Measurements from ENCODE around the gene ARHGEF3. TPM values are rescaled to one million over a fixed set of nuclear protein-coding genes. Genes with fewer than 3 reads are reported as not detected.

The ARHGEF3 gene
- total and polyA plus RNA-seq, 5 donors from 2014 or later: 87.8 to 137 (median 103) TPM

GRCh38 chr3:56764184-56764583 lies 37.6 kb downstream of the ARHGEF3 start:
- H3K27me3 Mint-ChIP-seq: no peaks in the 10 kb centered on the region
- no peak for DNase-seq

GRCh38 chr3:56763233-56763632 lies 38.5 kb downstream of the ARHGEF3 start:
- Histone ChIP-seq H3K4me3 (ENCODE audit: low read depth, low read length) (no peak overlapping the region), H3K36me3 (ENCODE audit: control insufficient read depth, insufficient read depth, low read length) (peaks cover 39% of the 10 kb centered on the region), H3K27ac (ENCODE audit: insufficient read depth, low read length, poor library complexity, severe bottlenecking) (no peak overlapping the region), H3K4me1 (ENCODE audit: control insufficient read depth, insufficient read depth, low read length, poor library complexity, severe bottlenecking) (peaks cover 21% of the 10 kb centered on the region), H3K9me3 (ENCODE audit: control insufficient read depth in 2 of 2, low read length in 2 of 2) (no peaks in the 10 kb centered on the region), H3K27me3 (ENCODE audit: control insufficient read depth, insufficient read depth, low read length) (no peaks in the 10 kb centered on the region)
- Mint-ChIP-seq H3K27ac (peak overlapping the region in 2 of 3 donors; percentile 55 to 76), H3K27me3 (no peaks in the 10 kb centered on the region), H3K4me1 (peaks cover 33 to 88% (median 63%) of the 10 kb centered on the region in 4 donors), H3K9me3 (no peaks in the 10 kb centered on the region), H3K4me3 (no peak overlapping the region), H3K36me3 (peaks cover 68% of the 10 kb centered on the region)
- DNase-seq (no peak), ATAC-seq (ENCODE audit: low read depth in 2 of 2) (no peak)

More at GRCh38 chr3:56764184-56764583, 37.6 kb downstream of the ARHGEF3 start:
- H3K36me3 ChIP-seq (ENCODE audit: control insufficient read depth, insufficient read depth, low read length): peaks cover 42% of the 10 kb centered on the region
- H3K4me1 ChIP-seq (ENCODE audit: control insufficient read depth, insufficient read depth, low read length, poor library complexity, severe bottlenecking): peaks cover 14% of the 10 kb centered on the region
- Mint-ChIP-seq H3K36me3 (peaks cover 71% of the 10 kb centered on the region), H3K4me3 (no peak overlapping the region), H3K27ac (peak overlapping the region in 1 of 3 donors; percentile 62), H3K9me3 (no peaks in the 10 kb centered on the region), H3K4me1 (peaks cover 35 to 87% (median 63%) of the 10 kb centered on the region in 4 donors)
- no peaks in the 10 kb centered on the region for H3K9me3 ChIP-seq (ENCODE audit: control insufficient read depth in 2 of 2, low read length in 2 of 2)
- no peaks in the 10 kb centered on the region for H3K27me3 ChIP-seq (ENCODE audit: control insufficient read depth, insufficient read depth, low read length)
- H3K27ac ChIP-seq (ENCODE audit: insufficient read depth, low read length, poor library complexity, severe bottlenecking): peak overlapping the region; percentile 42
- H3K4me3 ChIP-seq (ENCODE audit: low read depth, low read length): no peak overlapping the region
- ATAC-seq (ENCODE audit: low read depth in 2 of 2): no peak

GRCh38 chr3:56762718-56763117 lies 39.0 kb downstream of the ARHGEF3 start:
- ATAC-seq (ENCODE audit: low read depth in 2 of 2) (no peak), DNase-seq (no peak)
- peaks cover 21% of the 10 kb centered on the region for H3K4me1 ChIP-seq (ENCODE audit: control insufficient read depth, insufficient read depth, low read length, poor library complexity, severe bottlenecking)
- H3K27me3 ChIP-seq (ENCODE audit: control insufficient read depth, insufficient read depth, low read length): no peaks in the 10 kb centered on the region
- Mint-ChIP-seq H3K4me3 (peak overlapping the region in 1 of 4 donors; percentile 26), H3K36me3 (peaks cover 68% of the 10 kb centered on the region), H3K27ac (peak overlapping the region; percentile 17 to 94 (median 76)), H3K27me3 (no peaks in the 10 kb centered on the region), H3K9me3 (no peaks in the 10 kb centered on the region), H3K4me1 (peaks cover 33 to 88% (median 62%) of the 10 kb centered on the region in 4 donors)
- no peaks in the 10 kb centered on the region for H3K9me3 ChIP-seq (ENCODE audit: control insufficient read depth in 2 of 2, low read length in 2 of 2)
- no peak overlapping the region for H3K27ac ChIP-seq (ENCODE audit: insufficient read depth, low read length, poor library complexity, severe bottlenecking)
- no peak overlapping the region for H3K4me3 ChIP-seq (ENCODE audit: low read depth, low read length)
- peaks cover 39% of the 10 kb centered on the region for H3K36me3 ChIP-seq (ENCODE audit: control insufficient read depth, insufficient read depth, low read length)

GRCh38 chr3:56761887-56762651 lies 39.7 kb downstream of the ARHGEF3 start:
- H3K4me3 Mint-ChIP-seq: peak overlapping the region in 1 of 4 donors; percentile 26
- no peak for DNase-seq
- Histone ChIP-seq H3K36me3 (ENCODE audit: control insufficient read depth, insufficient read depth, low read length) (peaks cover 38% of the 10 kb centered on the region), H3K27ac (ENCODE audit: insufficient read depth, low read length, poor library complexity, severe bottlenecking) (no peak overlapping the region), H3K4me3 (ENCODE audit: low read depth, low read length) (no peak overlapping the region), H3K4me1 (ENCODE audit: control insufficient read depth, insufficient read depth, low read length, poor library complexity, severe bottlenecking) (peaks cover 21% of the 10 kb centered on the region), H3K27me3 (ENCODE audit: control insufficient read depth, insufficient read depth, low read length) (no peaks in the 10 kb centered on the region), H3K9me3 (ENCODE audit: control insufficient read depth in 2 of 2, low read length in 2 of 2) (no peaks in the 10 kb centered on the region)
- H3K36me3 Mint-ChIP-seq: peaks cover 68% of the 10 kb centered on the region
- no peaks in the 10 kb centered on the region for H3K27me3 Mint-ChIP-seq
- ATAC-seq (ENCODE audit: low read depth in 2 of 2): no peak
- H3K4me1 Mint-ChIP-seq: peaks cover 33 to 93% (median 62%) of the 10 kb centered on the region in 4 donors
- peak overlapping the region; percentile 17 to 94 (median 76) for H3K27ac Mint-ChIP-seq
- H3K9me3 Mint-ChIP-seq: no peaks in the 10 kb centered on the region

- no peaks in the 10 kb centered on the region for H3K9me3 ChIP-seq (ENCODE audit: control insufficient read depth in 2 of 2, low read length in 2 of 2)
- ATAC-seq (ENCODE audit: low read depth in 2 of 2) (no peak), DNase-seq (no peak)
- H3K36me3 ChIP-seq (ENCODE audit: control insufficient read depth, insufficient read depth, low read length): peaks cover 31% of the 10 kb centered on the region
- H3K4me1 ChIP-seq (ENCODE audit: control insufficient read depth, insufficient read depth, low read length, poor library complexity, severe bottlenecking): peaks cover 27% of the 10 kb centered on the region
- H3K4me3 ChIP-seq (ENCODE audit: low read depth, low read length): no peak overlapping the region
- H3K36me3 Mint-ChIP-seq: peaks cover 66% of the 10 kb centered on the region
- no peak overlapping the region for H3K27ac ChIP-seq (ENCODE audit: insufficient read depth, low read length, poor library complexity, severe bottlenecking)
- peak overlapping the region in 1 of 4 donors; percentile 63 for H3K4me3 Mint-ChIP-seq
- no peaks in the 10 kb centered on the region for H3K9me3 Mint-ChIP-seq
- H3K27me3 Mint-ChIP-seq: no peaks in the 10 kb centered on the region
- no peaks in the 10 kb centered on the region for H3K27me3 ChIP-seq (ENCODE audit: control insufficient read depth, insufficient read depth, low read length)
- H3K27ac Mint-ChIP-seq: peak overlapping the region; percentile 65 to 90 (median 76)
- peaks cover 23 to 93% (median 64%) of the 10 kb centered on the region in 4 donors for H3K4me1 Mint-ChIP-seq
These were observed 40.7 kb downstream of the ARHGEF3 start for GRCh38 chr3:56761023-56761422.

GRCh38 chr3:56759532-56759931 lies 42.2 kb downstream of the ARHGEF3 start:
- Histone ChIP-seq H3K4me3 (ENCODE audit: low read depth, low read length) (peak overlapping the region; percentile 49), H3K27me3 (ENCODE audit: control insufficient read depth, insufficient read depth, low read length) (no peaks in the 10 kb centered on the region), H3K9me3 (ENCODE audit: control insufficient read depth in 2 of 2, low read length in 2 of 2) (no peaks in the 10 kb centered on the region), H3K4me1 (ENCODE audit: control insufficient read depth, insufficient read depth, low read length, poor library complexity, severe bottlenecking) (peaks cover 42% of the 10 kb centered on the region), H3K27ac (ENCODE audit: insufficient read depth, low read length, poor library complexity, severe bottlenecking) (peak overlapping the region; percentile 60), H3K36me3 (ENCODE audit: control insufficient read depth, insufficient read depth, low read length) (peaks cover 20% of the 10 kb centered on the region)
- H3K27me3 Mint-ChIP-seq: no peaks in the 10 kb centered on the region
- peak overlapping the region in 3 of 4 donors; percentile 60 to 83 (median 76) for H3K4me3 Mint-ChIP-seq
- no peak for ATAC-seq (ENCODE audit: low read depth in 2 of 2)
- peaks cover 64% of the 10 kb centered on the region for H3K36me3 Mint-ChIP-seq
- DNase-seq: no peak
- peak overlapping the region; percentile 70 to 88 (median 88) for H3K27ac Mint-ChIP-seq
- H3K9me3 Mint-ChIP-seq: no peaks in the 10 kb centered on the region
- H3K4me1 Mint-ChIP-seq: peaks cover 26 to 93% (median 67%) of the 10 kb centered on the region in 4 donors

- ATAC-seq (ENCODE audit: low read depth in 2 of 2) (peak; percentile 62 to 74), DNase-seq (peak in 2 of 3 donors; percentile 19 to 83)
- H3K4me3 Mint-ChIP-seq: peak overlapping the region; percentile 18 to 83 (median 68)
- peaks cover 29 to 92% (median 70%) of the 10 kb centered on the region in 4 donors for H3K4me1 Mint-ChIP-seq
- peak overlapping the region; percentile 60 for H3K27ac ChIP-seq (ENCODE audit: insufficient read depth, low read length, poor library complexity, severe bottlenecking)
- H3K36me3 ChIP-seq (ENCODE audit: control insufficient read depth, insufficient read depth, low read length): peaks cover 20% of the 10 kb centered on the region
- peaks cover 67% of the 10 kb centered on the region for H3K36me3 Mint-ChIP-seq
- peak overlapping the region; percentile 70 to 88 (median 88) for H3K27ac Mint-ChIP-seq
- H3K4me1 ChIP-seq (ENCODE audit: control insufficient read depth, insufficient read depth, low read length, poor library complexity, severe bottlenecking): peaks cover 52% of the 10 kb centered on the region
- H3K9me3 Mint-ChIP-seq: no peaks in the 10 kb centered on the region
- peak overlapping the region; percentile 35 for H3K4me3 ChIP-seq (ENCODE audit: low read depth, low read length)
- H3K9me3 ChIP-seq (ENCODE audit: control insufficient read depth in 2 of 2, low read length in 2 of 2): no peaks in the 10 kb centered on the region
- no peaks in the 10 kb centered on the region for H3K27me3 ChIP-seq (ENCODE audit: control insufficient read depth, insufficient read depth, low read length)
- no peaks in the 10 kb centered on the region for H3K27me3 Mint-ChIP-seq
These were observed 43.2 kb downstream of the ARHGEF3 start for GRCh38 chr3:56758539-56758981.
